BLaER1 treated with 17β-estradiol and CSF1 and Interleukin-3, amounts not matched to agents 10 nM and 100 nM (cell line): ENCODE measurements around the gene MYO18B.

Experiments used
- H3K27ac ChIP-seq, 11 experiments: shearing (Covaris generic); formaldehyde crosslinking; 2 replicates each; pipeline ENCODE4 v1.8.1; 2022
- H3K27me3 ChIP-seq, 11 experiments: shearing (Covaris generic); formaldehyde crosslinking; 2 replicates each; pipeline ENCODE4 v1.8.1; 2022
- H3K36me3 ChIP-seq, 11 experiments: shearing (Covaris generic); formaldehyde crosslinking; 2 replicates each; pipeline ENCODE4 v1.8.1; 2022
- H3K4me1 ChIP-seq, 10 experiments: shearing (Covaris generic); formaldehyde crosslinking; 2 replicates each; pipeline ENCODE4 v1.8.1; 2022
- H3K4me2 ChIP-seq, 11 experiments: shearing (Covaris generic); formaldehyde crosslinking; 2 replicates each; pipeline ENCODE4 v1.8.1; 2022
- H3K4me3 ChIP-seq, 10 experiments: shearing (Covaris generic); formaldehyde crosslinking; 2 replicates each; pipeline ENCODE4 v1.8.1; 2022
- H3K9ac ChIP-seq, 11 experiments: shearing (Covaris generic); formaldehyde crosslinking; 2 replicates each; pipeline ENCODE4 v1.8.1; 2022
- H3K9me3 ChIP-seq, 11 experiments: shearing (Covaris generic); formaldehyde crosslinking; replicated peaks in 1 of 11; 2 replicates each; pipeline ENCODE4 v1.8.1; 2022
- H4K20me1 ChIP-seq, 11 experiments: shearing (Covaris generic); formaldehyde crosslinking; 2 replicates each; pipeline ENCODE4 v1.8.1; 2022
- Cebpa-rat ChIP-seq, 11 experiments: shearing (Covaris generic); IDR thresholded peaks; 2 replicates each; pipeline ENCODE4 v1.8.1; 2022

The MYO18B gene

GRCh38 chr22:25739659-25740344, 2.2 kb upstream of the MYO18B start:
- Histone ChIP-seq H3K9ac (no peak overlapping the region), H3K27ac (no peak overlapping the region), H3K4me1 (peaks cover 23 to 69% (median 42%) of the 10 kb centered on the region in 10 experiments), H3K36me3 (no peaks in the 10 kb centered on the region), H4K20me1 (no peaks in the 10 kb centered on the region), H3K4me3 (no peak overlapping the region), H3K4me2 (no peak overlapping the region), H3K27me3 (peaks cover 0 to 6% (median 0%) of the 10 kb centered on the region in 11 experiments; a peak in 2 of 22 replicates), H3K9me3 (peaks cover 0 to 57% (median 25%) of the 10 kb centered on the region in 11 experiments; a peak in 15 of 22 replicates)
- no peak for TF ChIP-seq Cebpa-rat (IDR thresholded peaks at IDR 0.05)

GRCh38 chr22:25742918-25743708, 1.1 kb downstream of the MYO18B start:
- Histone ChIP-seq H4K20me1 (no peaks in the 10 kb centered on the region), H3K9me3 (peaks cover 0 to 38% (median 25%) of the 10 kb centered on the region in 11 experiments; a peak in 15 of 22 replicates), H3K9ac (peak overlapping the region in 5 of 11 experiments; percentile 4 to 41 (median 29); a peak in 4 of 22 replicates), H3K4me1 (peaks cover 13 to 41% (median 20%) of the 10 kb centered on the region in 10 experiments; a peak in 19 of 20 replicates), H3K4me3 (peak overlapping the region in 1 of 10 experiments; percentile 5; a peak in 1 of 20 replicates), H3K36me3 (no peaks in the 10 kb centered on the region), H3K4me2 (peak overlapping the region; percentile 54 to 84 (median 68)), H3K27me3 (no peaks in the 10 kb centered on the region), H3K27ac (peak overlapping the region in 7 of 11 experiments; percentile 15 to 59 (median 47); a peak in 13 of 22 replicates)
- no peak for TF ChIP-seq Cebpa-rat (IDR thresholded peaks at IDR 0.05)

GRCh38 chr22:25744694-25745093, 2.7 kb downstream of the MYO18B start:
- H3K4me3 ChIP-seq = no peak overlapping the region
- no peaks in the 10 kb centered on the region for H3K27me3 ChIP-seq
- peaks cover 15 to 52% (median 20%) of the 10 kb centered on the region in 10 experiments for H3K4me1 ChIP-seq
- H3K9ac ChIP-seq = no peak overlapping the region
- H3K36me3 ChIP-seq = no peaks in the 10 kb centered on the region
- H3K9me3 ChIP-seq = peaks cover 0 to 25% (median 18%) of the 10 kb centered on the region in 11 experiments; a peak in 15 of 22 replicates
- H3K4me2 ChIP-seq = no peak overlapping the region
- no peak overlapping the region for H3K27ac ChIP-seq
- no peaks in the 10 kb centered on the region for H4K20me1 ChIP-seq
- no peak for TF ChIP-seq Cebpa-rat (IDR thresholded peaks at IDR 0.05)

GRCh38 chr22:25745341-25746011, 3.5 kb downstream of the MYO18B start:
- Histone ChIP-seq H4K20me1 (no peaks in the 10 kb centered on the region), H3K27ac (no peak overlapping the region), H3K4me2 (no peak overlapping the region), H3K4me1 (peaks cover 15 to 49% (median 20%) of the 10 kb centered on the region in 10 experiments), H3K4me3 (no peak overlapping the region), H3K36me3 (no peaks in the 10 kb centered on the region), H3K27me3 (no peaks in the 10 kb centered on the region), H3K9me3 (peaks cover 0 to 17% (median 10%) of the 10 kb centered on the region in 11 experiments; a peak in 15 of 22 replicates), H3K9ac (no peak overlapping the region)
- no peak for TF ChIP-seq Cebpa-rat (IDR thresholded peaks at IDR 0.05)

- no peak overlapping the region for H3K4me3 ChIP-seq
- no peak for TF ChIP-seq Cebpa-rat (IDR thresholded peaks at IDR 0.05)
- no peak overlapping the region for H3K27ac ChIP-seq
- H3K9me3 ChIP-seq = peaks cover 0 to 12% (median 6%) of the 10 kb centered on the region in 11 experiments; a peak in 14 of 22 replicates
- H3K27me3 ChIP-seq = no peaks in the 10 kb centered on the region
- no peaks in the 10 kb centered on the region for H3K36me3 ChIP-seq
- no peak overlapping the region for H3K9ac ChIP-seq
- peaks cover 16 to 49% (median 21%) of the 10 kb centered on the region in 10 experiments for H3K4me1 ChIP-seq
- H3K4me2 ChIP-seq = no peak overlapping the region
- no peaks in the 10 kb centered on the region for H4K20me1 ChIP-seq
Observed at GRCh38 chr22:25746012-25746373, 4.0 kb downstream of the MYO18B start.

GRCh38 chr22:25747245-25747944, 5.4 kb downstream of the MYO18B start:
- no peak overlapping the region for H3K4me3 ChIP-seq
- H3K27me3 ChIP-seq = no peaks in the 10 kb centered on the region
- H3K9me3 ChIP-seq = no peaks in the 10 kb centered on the region; a peak in 1 of 22 replicates
- no peaks in the 10 kb centered on the region for H3K36me3 ChIP-seq
- no peaks in the 10 kb centered on the region for H4K20me1 ChIP-seq
- H3K4me1 ChIP-seq = peaks cover 12 to 39% (median 17%) of the 10 kb centered on the region in 10 experiments
- no peak for TF ChIP-seq Cebpa-rat (IDR thresholded peaks at IDR 0.05)
- no peak overlapping the region for H3K9ac ChIP-seq
- peak overlapping the region in 3 of 11 experiments; percentile 0 to 18 (median 6); a peak in 1 of 22 replicates for H3K4me2 ChIP-seq
- no peak overlapping the region for H3K27ac ChIP-seq

- Histone ChIP-seq H3K9me3 (peaks cover 0 to 5% (median under 1%) of the 10 kb centered on the region in 11 experiments; a peak in 8 of 22 replicates), H3K4me2 (peak overlapping the region in 4 of 11 experiments; percentile 0 to 18 (median 4); a peak in 4 of 22 replicates), H3K27ac (no peak overlapping the region), H3K36me3 (no peaks in the 10 kb centered on the region), H3K27me3 (no peaks in the 10 kb centered on the region), H4K20me1 (no peaks in the 10 kb centered on the region), H3K4me1 (peaks cover 5 to 31% (median 9%) of the 10 kb centered on the region in 10 experiments; a peak in 19 of 20 replicates), H3K9ac (no peak overlapping the region), H3K4me3 (no peak overlapping the region)
- TF ChIP-seq Cebpa-rat (IDR thresholded peaks at IDR 0.05) = no peak
Observed at GRCh38 chr22:25748140-25748539, 6.2 kb downstream of the MYO18B start.

GRCh38 chr22:25748704-25749103, 6.7 kb downstream of the MYO18B start:
- H3K27ac ChIP-seq = no peak overlapping the region
- H3K9me3 ChIP-seq = peaks cover 4 to 11% (median 6%) of the 10 kb centered on the region in 11 experiments; a peak in 19 of 22 replicates
- no peak for TF ChIP-seq Cebpa-rat (IDR thresholded peaks at IDR 0.05)
- no peaks in the 10 kb centered on the region for H4K20me1 ChIP-seq
- H3K4me2 ChIP-seq = peak overlapping the region in 3 of 11 experiments; percentile 2 to 18 (median 3); a peak in 4 of 22 replicates
- no peak overlapping the region for H3K9ac ChIP-seq
- H3K36me3 ChIP-seq = no peaks in the 10 kb centered on the region
- no peak overlapping the region for H3K4me3 ChIP-seq
- no peaks in the 10 kb centered on the region for H3K27me3 ChIP-seq
- peaks cover 0 to 26% (median 5%) of the 10 kb centered on the region in 10 experiments; a peak in 9 of 20 replicates for H3K4me1 ChIP-seq
